HK-2 (cell line): ENCODE measurements around the gene KIAA0319L.

ENCODE experiments used
- DNase-seq: peaks from one replicate; pipeline ENCODE4 v3.0.0-alpha.2; 2018; ENCODE audit not compliant: unreplicated experiment

KIAA0319L gene

DNA sequence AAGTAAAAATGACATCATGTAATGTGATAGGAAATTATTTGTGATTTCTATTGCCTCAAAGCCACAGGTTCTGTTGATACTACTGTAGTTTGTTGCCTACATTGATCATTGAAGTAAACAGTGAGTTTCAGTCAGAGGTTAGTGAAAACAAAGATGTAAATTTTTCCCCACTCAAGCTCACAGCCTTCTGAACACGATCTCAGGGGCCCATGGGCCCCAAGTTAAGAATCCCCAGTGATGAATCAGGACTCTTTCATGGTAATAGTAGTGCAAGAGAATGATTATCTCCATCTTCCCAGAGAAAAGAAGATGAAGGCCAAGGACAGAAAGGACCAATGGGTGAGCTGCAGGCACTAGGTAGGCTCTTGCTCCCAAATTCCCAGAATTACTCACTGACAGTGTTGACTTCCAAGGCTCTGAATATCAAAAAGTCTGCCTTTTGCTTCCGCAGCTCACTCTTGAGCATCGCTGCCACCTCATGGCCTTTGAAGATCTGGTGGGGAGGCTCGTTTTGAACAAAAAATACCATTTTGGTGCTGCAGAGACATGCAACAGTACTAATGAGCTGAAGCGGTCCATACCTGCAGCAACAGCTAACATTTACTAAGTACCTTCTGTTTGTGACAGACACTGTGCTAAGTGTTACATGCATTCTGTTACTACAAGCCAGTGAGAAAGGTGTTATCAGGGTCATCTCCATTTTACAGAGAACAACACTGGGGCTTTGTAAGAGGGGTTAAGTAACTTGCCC lies 113.3 kb downstream of the KIAA0319L start:
- no peak for DNase-seq

DNA sequence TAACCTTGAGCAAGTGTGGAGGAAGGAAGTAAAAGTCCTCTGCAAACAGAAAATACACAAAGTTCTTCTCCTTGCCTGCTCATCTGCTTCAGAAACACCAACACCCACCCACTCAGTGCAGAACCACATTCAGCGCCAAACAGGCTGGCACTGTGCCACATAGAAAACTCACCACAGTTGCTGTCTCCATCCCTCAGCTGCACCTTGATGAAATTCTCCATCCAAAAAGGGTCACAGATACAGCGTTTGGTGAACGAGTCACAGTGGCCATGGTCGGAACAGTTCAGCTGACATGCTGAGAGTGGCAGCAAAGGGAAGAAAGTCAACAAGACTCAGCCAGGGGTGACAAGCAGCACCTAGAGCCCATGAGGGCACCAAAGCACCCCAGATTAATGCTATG lies 114.5 kb downstream of the KIAA0319L start:
- DNase-seq = no peak

DNA sequence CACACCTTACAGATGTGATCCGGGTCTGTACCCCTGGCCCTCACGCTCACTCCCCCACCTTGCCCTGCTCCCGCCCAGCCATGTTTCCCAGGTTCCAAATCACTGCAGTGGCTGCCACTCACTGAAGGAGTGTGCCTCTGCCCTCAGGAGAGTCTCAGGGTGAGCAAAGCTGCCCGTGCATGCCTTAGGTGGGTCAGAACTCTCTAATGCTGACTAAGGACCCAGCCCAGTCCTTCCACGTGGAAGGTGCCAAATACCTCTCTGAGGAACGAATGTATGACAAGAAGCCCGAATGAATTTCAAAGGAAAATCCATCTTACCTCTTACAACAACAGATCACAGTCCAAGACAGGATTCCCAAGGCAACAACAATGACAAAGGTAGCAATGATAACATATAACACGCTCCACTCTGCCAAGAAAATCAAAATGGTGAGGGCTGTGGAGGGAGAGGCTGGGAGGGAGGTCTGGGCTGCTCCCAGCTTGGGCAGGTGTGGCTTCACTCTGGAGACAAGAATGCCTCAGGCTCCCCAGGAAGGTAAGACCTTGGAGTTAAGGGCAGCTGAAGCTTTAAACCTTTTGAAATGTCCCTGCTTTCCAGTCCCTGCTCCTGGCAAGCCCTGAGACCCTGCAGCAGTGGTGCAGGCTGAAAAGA lies 115.2 kb downstream of the KIAA0319L start:
- no peak for DNase-seq

DNA sequence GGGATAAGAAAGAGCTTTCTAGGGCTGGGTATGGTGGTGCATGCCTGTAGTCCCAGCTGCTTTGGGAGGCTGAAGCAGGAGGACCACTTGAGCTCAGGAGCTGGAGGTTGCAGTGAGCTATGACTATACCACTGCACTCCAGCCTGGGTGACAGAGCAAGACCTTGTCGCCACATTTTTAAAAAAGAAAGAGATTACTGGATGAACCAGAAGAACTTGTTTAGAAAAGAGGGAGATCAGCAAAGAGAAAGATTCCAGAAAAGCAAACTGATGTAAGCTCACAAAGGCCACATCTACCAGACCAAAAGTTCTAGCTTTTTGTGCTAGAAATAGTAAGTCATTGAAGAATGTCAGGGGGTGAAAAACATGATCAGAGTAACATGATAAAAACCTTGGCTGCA lies 117.6 kb downstream of the KIAA0319L start:
- no peak for DNase-seq

DNA sequence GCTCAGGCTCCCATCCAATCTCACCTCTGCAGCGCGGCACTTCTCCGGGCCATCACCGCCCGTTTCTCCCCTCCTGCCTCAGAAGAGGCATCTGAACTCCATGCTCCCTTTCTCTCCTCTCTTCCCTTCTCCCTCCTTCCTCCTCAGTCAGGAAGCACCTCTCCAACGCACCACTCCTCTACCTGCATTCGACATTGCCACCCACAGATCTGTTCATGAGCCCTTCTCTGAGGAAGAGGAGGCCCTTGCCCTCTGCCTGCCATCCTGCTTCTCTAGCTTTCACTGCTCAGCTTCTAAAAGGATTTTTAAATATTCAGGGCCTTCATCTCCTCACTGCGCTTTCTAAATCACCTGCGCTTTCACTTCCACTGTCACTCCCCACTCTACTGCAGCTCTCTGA lies 120.0 kb downstream of the KIAA0319L start:
- DNase-seq = no peak

DNA sequence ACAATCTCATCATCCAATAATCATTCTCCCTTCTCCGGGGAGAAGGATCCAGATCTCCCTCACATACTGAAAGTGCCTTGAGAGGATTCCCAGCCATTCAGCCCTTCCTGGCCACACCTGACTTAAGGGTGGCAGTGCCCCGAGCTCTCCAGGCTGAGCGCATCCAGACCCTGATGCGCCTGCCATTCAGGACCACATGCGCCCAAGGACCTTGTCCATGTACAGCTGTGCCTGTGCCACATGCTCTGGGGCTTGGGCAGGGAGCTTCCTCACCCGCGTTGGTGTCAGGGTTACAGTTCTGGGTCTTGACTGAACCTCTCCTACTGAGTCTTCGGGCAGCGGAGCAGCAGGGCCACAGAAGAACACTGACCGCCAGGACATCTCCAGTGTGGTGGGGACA lies 121.1 kb downstream of the KIAA0319L start:
- DNase-seq = no peak

DNA sequence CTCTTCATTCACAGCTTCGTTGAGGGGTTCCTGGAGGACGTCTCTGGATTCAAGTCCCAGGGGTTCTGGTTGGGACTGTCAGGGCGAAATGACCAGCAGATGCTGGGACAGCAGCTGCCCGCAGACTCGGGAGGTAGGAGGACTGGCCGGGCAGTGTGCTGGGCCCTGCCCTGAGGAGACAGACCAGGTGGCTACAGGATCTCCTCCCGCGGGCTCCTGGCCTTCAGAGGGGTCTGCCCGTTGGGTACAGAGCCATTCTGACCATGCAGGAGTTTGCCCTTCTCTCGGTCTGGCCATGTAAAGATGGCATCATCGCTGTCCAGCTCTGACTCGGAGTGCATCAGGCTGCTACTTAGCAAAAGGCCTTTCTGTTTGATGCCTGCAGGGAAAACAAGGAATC lies 122.5 kb downstream of the KIAA0319L start:
- no peak for DNase-seq

DNA sequence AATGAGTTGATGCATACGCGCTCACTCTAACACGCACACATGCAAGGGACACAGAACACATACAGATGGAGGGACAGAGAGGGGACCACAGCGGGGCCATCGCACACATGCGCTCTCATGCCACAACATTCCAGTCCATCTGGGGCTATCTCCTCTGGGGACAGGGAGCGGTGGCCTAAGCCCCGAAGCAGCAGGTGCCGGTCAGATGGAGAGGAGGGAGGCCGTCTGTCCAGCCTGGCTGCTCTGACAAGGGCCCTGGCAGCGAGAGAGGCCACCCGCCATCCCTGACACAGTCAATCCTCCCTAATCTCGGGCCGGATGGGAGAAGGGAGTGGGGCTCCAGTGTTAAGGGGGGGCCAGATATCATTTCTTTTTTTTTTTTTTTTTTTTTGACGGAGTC lies 123.5 kb downstream of the KIAA0319L start:
- no peak for DNase-seq

DNA sequence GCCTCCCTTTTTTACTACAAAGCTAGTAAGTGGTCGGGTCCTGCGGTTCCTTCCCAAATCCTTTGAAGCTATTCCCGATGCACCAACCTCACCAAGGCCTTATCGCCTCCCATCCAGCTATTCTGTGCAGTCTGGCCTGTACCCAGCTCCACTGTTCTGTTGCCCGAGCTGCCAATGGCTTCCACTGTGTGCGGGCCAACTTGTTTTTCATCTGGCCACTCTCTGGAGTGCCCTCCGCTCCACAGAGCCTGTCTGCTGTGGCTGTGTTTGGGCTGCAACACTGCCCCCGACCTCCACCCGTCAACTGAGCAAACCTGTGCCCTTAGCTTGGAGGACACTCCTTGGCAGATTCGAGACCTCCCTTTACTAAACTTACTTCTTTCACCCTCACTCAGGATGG lies 125.0 kb downstream of the KIAA0319L start:
- DNase-seq = no peak

DNA sequence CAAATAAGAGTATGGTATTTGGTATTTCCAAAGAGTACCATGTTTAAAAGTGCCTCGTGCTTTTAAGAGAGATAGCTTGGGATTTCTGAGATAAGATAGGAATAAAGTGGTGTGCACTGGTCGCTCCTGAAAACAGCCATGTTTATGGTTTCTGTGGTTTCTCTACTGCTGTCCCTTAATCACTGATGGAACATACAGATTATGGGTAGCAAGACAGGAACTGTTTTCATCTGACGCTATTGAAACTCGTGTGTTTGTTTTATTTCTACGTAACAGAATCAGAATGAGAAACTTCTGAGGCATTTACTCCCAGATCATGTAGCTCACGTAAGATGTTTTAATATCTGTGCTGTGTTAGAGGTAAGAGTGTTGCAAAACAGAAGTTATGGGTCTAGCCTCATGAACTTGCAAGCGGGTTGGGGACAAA lies 126.0 kb downstream of the KIAA0319L start:
- DNase-seq = no peak

DNA sequence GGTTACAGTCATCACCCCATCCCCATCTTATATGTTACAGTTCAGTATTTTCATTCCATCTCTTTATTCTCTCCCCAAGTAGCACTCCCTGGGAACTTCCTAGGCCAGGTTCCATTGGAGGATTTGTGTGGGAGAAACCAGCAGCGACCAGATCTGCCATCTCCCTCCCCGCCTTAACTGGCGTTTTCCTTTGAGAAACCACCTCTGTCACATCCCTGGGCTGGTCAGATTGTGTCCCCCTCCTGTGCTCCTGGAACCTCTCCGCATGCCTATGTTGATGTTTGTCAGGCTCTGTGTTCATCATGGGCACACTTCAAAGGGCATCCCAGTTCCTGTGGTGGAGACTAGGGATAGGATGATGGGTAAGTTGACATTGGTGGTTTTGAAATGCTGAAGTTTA lies 126.4 kb downstream of the KIAA0319L start:
- no peak for DNase-seq

DNA sequence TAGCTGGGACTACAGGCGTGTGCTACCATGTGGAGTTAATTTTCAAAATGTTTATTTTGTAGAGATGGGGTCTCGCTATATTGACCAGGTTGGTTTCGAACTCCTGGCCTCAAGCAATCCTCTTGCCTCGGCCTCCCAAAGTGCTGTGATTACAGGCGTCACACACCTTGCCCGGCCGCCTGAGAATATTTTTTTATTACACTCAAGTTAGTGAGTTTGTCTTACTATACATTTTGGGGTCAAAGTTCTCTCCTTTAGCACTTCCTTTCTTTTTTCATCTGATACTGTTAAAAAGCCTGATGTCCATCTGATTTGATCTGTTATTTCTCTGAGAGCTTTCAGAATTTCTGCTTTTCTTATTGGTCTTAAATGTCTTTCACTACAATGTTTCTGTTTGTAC lies 128.8 kb downstream of the KIAA0319L start:
- no peak for DNase-seq

DNA sequence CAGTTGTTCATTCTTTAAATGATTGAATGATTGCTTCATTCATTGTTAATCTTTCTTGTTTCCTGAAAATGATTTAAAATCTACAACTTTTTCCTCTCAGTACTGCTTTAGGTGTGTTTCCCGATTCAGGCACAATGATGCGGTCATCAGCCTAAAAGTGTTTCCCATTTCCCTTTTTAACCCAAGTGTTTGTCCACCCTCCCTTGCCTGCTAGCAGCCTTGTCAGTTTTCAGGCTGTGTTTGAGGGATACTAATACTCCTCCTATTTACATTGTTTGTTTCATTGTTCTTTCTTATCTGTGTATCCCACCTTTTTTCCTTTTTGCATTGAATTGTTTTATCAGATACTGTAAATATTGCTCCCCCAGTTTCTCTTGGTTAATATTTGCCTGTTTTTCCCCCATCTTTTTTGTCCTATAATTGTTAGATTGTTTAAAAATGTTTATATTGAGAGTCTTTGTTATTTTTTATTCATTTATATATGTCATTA lies 131.1 kb downstream of the KIAA0319L start:
- DNase-seq = no peak

DNA sequence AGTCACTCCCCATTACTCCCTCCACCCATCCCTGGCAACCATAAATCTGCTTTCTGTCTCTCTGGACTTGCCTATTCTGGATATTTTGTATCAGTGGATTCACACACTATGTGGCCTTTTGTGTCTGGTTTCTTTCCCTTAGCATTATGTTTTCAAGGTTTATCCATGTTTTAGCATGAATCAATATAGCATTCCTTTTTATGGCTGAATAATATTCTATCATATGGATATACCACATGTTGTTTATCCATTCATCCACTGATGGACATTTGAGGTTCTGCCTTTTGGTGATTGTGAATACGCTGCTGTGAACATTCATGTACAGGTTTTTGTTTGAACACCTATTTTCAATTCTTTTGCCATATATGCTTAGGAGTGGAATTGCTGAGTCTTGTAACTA lies 148.3 kb downstream of the KIAA0319L start:
- no peak for DNase-seq

DNA sequence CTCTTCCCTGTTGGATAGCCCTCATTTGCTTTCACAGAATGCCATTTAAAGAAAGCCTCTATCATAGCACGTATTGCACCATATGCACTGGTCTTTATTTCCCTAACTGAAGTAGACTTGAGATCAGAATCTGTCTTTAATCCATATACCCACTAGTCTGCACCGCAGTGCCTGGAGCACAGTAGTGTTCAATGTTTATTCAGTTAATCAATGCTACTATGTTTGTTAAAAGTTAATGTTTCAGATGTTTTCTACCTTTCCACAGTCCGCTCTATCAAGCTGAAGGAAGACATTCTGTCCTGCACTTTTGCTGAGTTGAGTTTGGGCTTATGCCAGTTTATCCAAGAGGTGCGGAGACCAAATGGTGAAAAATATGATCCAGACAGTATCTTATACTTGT lies 149.5 kb downstream of the KIAA0319L start:
- no peak for DNase-seq

DNA sequence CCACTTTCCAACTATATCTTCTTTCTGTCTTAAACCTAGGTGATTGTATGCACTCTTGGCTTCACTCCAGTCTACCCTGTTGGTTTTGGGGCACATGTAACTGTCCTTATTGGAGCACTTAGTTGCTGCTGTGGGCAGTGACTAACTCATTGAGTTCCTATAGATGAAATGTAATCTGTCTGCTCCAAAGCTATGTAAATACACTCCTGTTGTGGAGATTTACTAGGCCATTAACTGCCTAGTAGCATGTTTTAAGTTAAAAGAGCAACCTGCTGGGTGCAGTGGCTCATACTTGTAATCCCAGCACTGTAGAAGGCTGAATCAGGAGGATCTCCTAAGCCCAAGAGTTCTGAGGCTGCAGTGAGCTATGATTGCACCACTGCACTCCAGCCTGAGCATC lies 151.1 kb downstream of the KIAA0319L start:
- no peak for DNase-seq

DNA sequence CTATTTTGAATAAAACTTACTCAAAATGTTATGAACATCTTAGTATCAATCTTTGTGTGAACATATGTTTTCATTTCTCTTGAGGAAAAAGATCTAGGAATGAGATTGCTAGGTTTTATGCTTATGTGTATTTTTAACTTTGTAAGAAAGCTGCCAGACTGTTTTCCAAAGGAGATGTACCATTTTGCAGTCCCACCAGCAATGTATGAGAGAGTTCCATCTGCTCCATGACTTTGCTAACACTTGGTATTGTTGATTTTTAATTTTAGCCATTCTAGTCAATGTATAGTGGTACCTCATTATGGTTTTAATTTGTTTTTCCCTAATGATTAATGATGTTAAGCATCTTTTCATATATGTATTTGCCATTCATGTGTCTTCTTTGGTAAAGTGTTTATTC lies 156.2 kb downstream of the KIAA0319L start:
- no peak for DNase-seq

DNA sequence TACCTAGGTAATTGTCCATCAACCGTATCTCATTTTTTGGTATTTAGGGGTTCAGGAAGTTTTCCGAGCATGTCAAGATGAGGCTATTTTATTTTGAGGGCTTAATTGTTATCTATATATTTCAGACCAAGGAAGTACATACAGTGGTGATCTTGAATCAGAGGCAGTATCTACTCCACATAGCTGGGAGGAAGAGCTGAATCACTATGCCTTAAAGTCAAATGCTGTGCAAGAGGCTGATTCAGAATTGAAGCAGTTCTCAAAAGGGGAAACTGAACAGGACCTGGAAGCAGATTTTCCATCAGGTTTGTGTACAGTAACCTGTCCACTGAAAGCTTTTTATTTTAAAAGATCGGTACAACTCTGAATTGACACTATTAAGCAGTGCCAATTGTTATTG lies 158.5 kb downstream of the KIAA0319L start:
- DNase-seq = no peak

DNA sequence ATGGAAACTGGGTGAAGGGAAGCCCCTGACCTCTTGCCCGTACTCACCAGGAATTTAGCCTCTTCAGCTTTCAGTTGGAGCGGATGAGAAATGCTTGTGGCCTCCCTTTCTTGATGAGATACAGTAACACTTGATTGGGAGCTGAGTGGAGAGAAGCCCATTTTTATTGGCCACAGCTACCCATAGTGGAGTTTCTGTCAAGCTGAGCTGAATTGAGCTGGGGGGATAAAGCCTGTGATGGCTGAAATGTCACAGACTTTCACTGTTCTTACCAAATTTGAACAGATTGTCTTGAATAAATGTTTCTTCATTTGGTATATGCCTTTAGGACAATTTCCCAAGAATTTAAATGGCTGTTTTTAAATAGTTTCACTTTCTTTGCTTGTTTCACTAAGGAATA lies 162.8 kb downstream of the KIAA0319L start:
- no peak for DNase-seq

DNA sequence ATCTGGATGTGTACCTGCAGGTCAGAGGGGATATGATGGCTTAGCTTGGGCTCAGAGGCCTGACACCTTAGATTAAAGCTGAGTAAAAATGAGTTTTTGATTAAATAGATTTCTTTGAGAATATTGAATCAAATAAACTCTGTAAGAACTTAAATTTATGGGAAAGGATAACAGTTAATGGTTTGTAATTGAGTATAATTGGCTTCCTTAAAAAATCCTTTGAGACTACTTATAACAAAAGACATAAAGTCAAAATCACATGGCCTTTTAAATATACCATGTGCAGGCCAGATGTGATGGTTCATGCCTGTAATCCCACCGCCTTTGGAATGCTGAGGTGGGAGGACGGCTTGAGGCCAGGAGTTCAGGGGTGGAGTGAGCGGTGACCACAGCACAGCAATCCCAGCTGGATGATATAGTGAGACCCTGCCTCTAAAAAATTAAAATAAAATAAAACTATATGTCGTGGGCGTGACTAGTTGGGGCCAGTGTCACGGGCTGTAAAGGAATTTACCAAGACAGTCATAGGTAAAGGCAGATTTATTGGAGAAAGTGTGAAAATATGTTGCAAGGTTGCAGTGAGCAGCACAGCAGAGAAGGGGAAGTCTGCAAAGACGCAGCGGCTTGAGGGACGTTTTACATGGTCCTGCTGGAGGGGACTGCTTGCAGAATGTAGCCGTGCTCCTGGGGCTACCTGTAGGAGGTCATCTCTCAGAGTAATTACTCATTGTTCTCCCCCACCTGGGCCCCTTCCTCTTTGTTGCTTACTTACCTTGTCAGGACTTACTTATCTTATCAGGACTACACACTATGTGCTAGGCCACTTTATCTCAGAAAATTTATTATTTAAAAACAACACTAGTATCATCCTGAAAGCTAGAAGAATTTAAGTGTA lies 166.4 kb downstream of the KIAA0319L start:
- DNase-seq = no peak

DNA sequence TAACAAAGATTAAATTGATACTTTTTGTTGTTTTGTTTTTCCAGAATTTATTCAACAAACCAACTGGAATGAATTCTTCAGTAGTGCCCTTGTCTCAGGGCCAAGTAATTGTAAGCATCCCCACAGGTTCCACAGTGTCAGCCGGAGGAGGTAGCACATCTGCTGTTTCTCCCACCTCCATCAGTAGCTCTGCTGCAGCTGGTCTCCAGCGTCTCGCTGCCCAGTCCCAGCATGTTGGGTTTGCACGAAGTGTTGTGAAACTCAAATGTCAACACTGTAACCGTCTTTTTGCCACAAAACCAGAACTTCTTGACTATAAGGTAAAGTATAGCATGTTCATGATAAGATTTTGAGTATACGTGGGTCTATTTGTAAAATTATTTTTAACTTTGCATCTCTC lies 170.2 kb downstream of the KIAA0319L start:
- DNase-seq = no peak

DNA sequence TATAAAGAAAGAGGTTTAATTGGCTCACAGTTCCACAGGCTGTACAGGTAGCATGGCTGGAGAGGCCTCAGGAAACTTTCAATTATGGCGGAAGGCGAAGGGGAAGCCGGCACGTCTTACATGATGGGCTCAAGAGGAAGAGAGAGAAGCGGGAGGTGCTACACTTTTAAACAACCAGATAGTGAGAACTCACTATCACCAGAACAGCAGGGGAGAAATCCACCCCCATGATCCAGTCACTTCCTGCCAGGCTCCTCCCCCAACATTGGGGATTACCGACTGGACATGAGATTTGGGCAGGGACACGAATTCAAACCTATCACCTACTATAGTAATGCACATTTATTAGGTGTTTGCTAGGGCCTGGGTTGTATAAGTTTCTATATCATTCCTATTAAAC lies 170.9 kb downstream of the KIAA0319L start:
- no peak for DNase-seq
